H9 (cell line): ENCODE results near the gene WEE1. TPM values are rescaled to one million over a fixed set of nuclear protein-coding genes. Genes with fewer than 3 reads are reported as not detected.
A peak's percentile ranks its signal among the peaks of the same experiment; 100 is the strongest.

Source experiments
- DNase-seq: peaks from one replicate; pipeline ENCODE4 v3.0.0-alpha.2; 2017
- H2AFZ ChIP-seq: one replicate; pipeline ENCODE4 v1.6.1; 2013; ENCODE audit warnings: mild to moderate bottlenecking, low read length, control low read depth, moderate library complexity
- H2AK5ac ChIP-seq: 2 replicates; pipeline ENCODE4 v1.6.1; 2013; ENCODE audit warnings: low read length, control low read depth, mixed read lengths; ENCODE audit not compliant: insufficient read length
- H2BK120ac ChIP-seq: one replicate; pipeline ENCODE4 v1.6.1; 2013; ENCODE audit warnings: low read depth, mild to moderate bottlenecking, low read length, control low read depth, inconsistent platforms; ENCODE audit not compliant: poor library complexity, severe bottlenecking
- H2BK12ac ChIP-seq: 2 replicates; pipeline ENCODE4 v1.6.1; 2013; ENCODE audit warnings: low read length, control low read depth, mixed read lengths, low read depth; ENCODE audit not compliant: insufficient read length
- H2BK15ac ChIP-seq: 2 replicates; pipeline ENCODE4 v1.6.1; 2013; ENCODE audit warnings: low read depth, low read length, control low read depth
- H2BK20ac ChIP-seq: one replicate; pipeline ENCODE4 v1.6.1; 2013; ENCODE audit warnings: low read depth, mild to moderate bottlenecking, low read length, control low read depth, inconsistent platforms; ENCODE audit not compliant: poor library complexity, severe bottlenecking
- H2BK5ac ChIP-seq: 2 replicates; pipeline ENCODE4 v1.6.1; 2013; ENCODE audit warnings: low read length, control low read depth, mixed read lengths; ENCODE audit not compliant: insufficient read length
- H3K14ac ChIP-seq: 2 replicates; pipeline ENCODE4 v1.6.1; 2013; ENCODE audit warnings: low read length, control low read depth; ENCODE audit not compliant: insufficient read depth
- H3K18ac ChIP-seq: 2 replicates; pipeline ENCODE4 v1.6.1; 2013; ENCODE audit warnings: low read depth, mild to moderate bottlenecking, mixed read lengths, low read length, control low read depth; ENCODE audit not compliant: insufficient read length
- H3K23ac ChIP-seq: 2 replicates; pipeline ENCODE4 v1.6.1; 2013; ENCODE audit warnings: low read length, control low read depth, mixed read lengths, low read depth; ENCODE audit not compliant: insufficient read length
- H3K23me2 ChIP-seq: 2 replicates; pipeline ENCODE4 v1.6.1; 2013; ENCODE audit warnings: low read depth, mild to moderate bottlenecking, mixed read lengths, low read length, control low read depth; ENCODE audit not compliant: insufficient read length, poor library complexity, severe bottlenecking
- H3K27ac ChIP-seq: 2 replicates; pipeline ENCODE4 v1.5.1; 2013; ENCODE audit warnings: low read length, control low read depth, mixed read lengths, low read depth; ENCODE audit not compliant: insufficient read length
- H3K27me3 ChIP-seq: 2 replicates; pipeline ENCODE4 v1.6.1; 2013; ENCODE audit warnings: low read length, control low read depth, inconsistent platforms; ENCODE audit not compliant: insufficient read depth
- H3K4ac ChIP-seq: 2 replicates; pipeline ENCODE4 v1.6.1; 2013; ENCODE audit warnings: low read depth, mild to moderate bottlenecking, control low read depth, inconsistent platforms, low read length, moderate library complexity
- H3K4me1 ChIP-seq: 2 replicates; pipeline ENCODE4 v1.6.1; 2013; ENCODE audit warnings: low read length, control low read depth, inconsistent platforms; ENCODE audit not compliant: insufficient read depth
- H3K4me2 ChIP-seq: 2 replicates; pipeline ENCODE4 v1.6.1; 2013; ENCODE audit warnings: low read length, control low read depth, mixed read lengths; ENCODE audit not compliant: insufficient read length, insufficient read depth
- H3K56ac ChIP-seq: 2 replicates; pipeline ENCODE4 v1.6.1; 2013; ENCODE audit warnings: low read depth, mild to moderate bottlenecking, mixed read lengths, low read length, control low read depth; ENCODE audit not compliant: insufficient read length
- H3K79me1 ChIP-seq: 2 replicates; pipeline ENCODE4 v1.6.1; 2013; ENCODE audit warnings: low read depth, mild to moderate bottlenecking, moderate library complexity, low read length, control low read depth, inconsistent platforms; ENCODE audit not compliant: insufficient read depth, poor library complexity, severe bottlenecking
- H3K79me2 ChIP-seq: 2 replicates; pipeline ENCODE4 v1.6.1; 2013; ENCODE audit warnings: low read length, control low read depth, inconsistent platforms; ENCODE audit not compliant: insufficient read depth
- H3K9ac ChIP-seq: 2 replicates; pipeline ENCODE4 v1.6.1; 2013; ENCODE audit warnings: low read length, control low read depth, mixed read lengths; ENCODE audit not compliant: insufficient read length; ENCODE audit errors: extremely low read depth
- H3K9me3 ChIP-seq: one replicate; pipeline ENCODE4 v1.6.1; 2013; ENCODE audit warnings: low read depth, low read length, inconsistent platforms; ENCODE audit not compliant: control insufficient read depth
- H3T11ph ChIP-seq: one replicate; pipeline ENCODE4 v1.6.1; 2013; ENCODE audit warnings: mild to moderate bottlenecking, low read length, control low read depth, inconsistent platforms
- H4K20me1 ChIP-seq: one replicate; pipeline ENCODE4 v1.6.1; 2013; ENCODE audit not compliant: control insufficient read depth, insufficient read length, insufficient read depth
- H4K5ac ChIP-seq: 2 replicates; pipeline ENCODE4 v1.6.1; 2013; ENCODE audit warnings: low read depth, mild to moderate bottlenecking, mixed read lengths, low read length, control low read depth; ENCODE audit not compliant: insufficient read length
- H4K8ac ChIP-seq: replicated peaks from 2 replicates; pipeline ENCODE4 v1.6.1; 2013; ENCODE audit warnings: low read length, control low read depth, mixed read lengths, low read depth; ENCODE audit not compliant: insufficient read length
- H4K91ac ChIP-seq: 2 replicates; pipeline ENCODE4 v1.6.1; 2013; ENCODE audit warnings: low read depth, mild to moderate bottlenecking, moderate library complexity, mixed read lengths, low read length, control low read depth; ENCODE audit not compliant: insufficient read length
- H3K27ac Mint-ChIP-seq, 3 experiments: 2 replicates in 2 of 3; 3 replicates in 1 of 3; pipeline ENCODE4 v1.8.0; 2020 to 2021; ENCODE audit warnings: mixed read lengths in 3 of 3, mild to moderate bottlenecking in 1 of 3, moderate library complexity in 1 of 3
- H3K27me3 Mint-ChIP-seq: 2 replicates; pipeline ENCODE4 v1.8.0; 2021; ENCODE audit warnings: low read depth, mild to moderate bottlenecking, moderate library complexity, mixed read lengths
- H3K36me3 Mint-ChIP-seq, 3 experiments: 2 replicates in 2 of 3; 3 replicates in 1 of 3; pipeline ENCODE4 v1.8.0; 2020 to 2021; ENCODE audit warnings: low read depth in 3 of 3, mixed read lengths in 3 of 3; ENCODE audit not compliant: insufficient read depth in 1 of 3
- H3K4me1 Mint-ChIP-seq, 2 experiments: 2 replicates each; pipeline ENCODE4 v1.8.0; 2020; ENCODE audit warnings: mixed read lengths in 2 of 2
- H3K4me3 Mint-ChIP-seq, 2 experiments: 2 replicates in 1 of 2; 3 replicates in 1 of 2; pipeline ENCODE4 v1.8.0; 2020 to 2021; ENCODE audit warnings: mild to moderate bottlenecking in 2 of 2, mixed read lengths in 2 of 2, moderate library complexity in 1 of 2
- H3K9me3 Mint-ChIP-seq, 2 experiments: 2 replicates in 1 of 2; 3 replicates in 1 of 2; pipeline ENCODE4 v1.8.0; 2020; ENCODE audit warnings: mild to moderate bottlenecking in 2 of 2, mixed read lengths in 2 of 2, moderate library complexity in 1 of 2
- CTCF ChIP-seq: fragments of 200-600 bp; sonication (generic); conservative IDR thresholded peaks from 3 replicates; pipeline ENCODE4 v1.8.0; 2021; ENCODE audit warnings: antibody characterized with exemption, mild to moderate bottlenecking
- WGBS: extraction: QIAGEN DNeasy Blood & Tissue Kit; methylation state at CpG from one replicate; pipeline ENCODE4 v1.1.7; 2013; ENCODE audit warnings: missing lambda C conversion rate, low lambda C conversion rate, mixed read lengths; ENCODE audit not compliant: insufficient read length; ENCODE audit errors: extremely low coverage; 5-methylcytosine and 5-hydroxymethylcytosine counted together
- total RNA-seq: library from RNA; stranded (reverse); gene quantifications from 2 replicates; pipeline ENCODE4 v1.2.1, GENCODE V29; 2021

WEE1 gene
- total RNA-seq, 1 experiment from 2014 or later = 142 TPM

- no peak overlapping the region for H2BK20ac ChIP-seq
- Mint-ChIP-seq H3K36me3 (peaks cover 0 to 4% (median 1%) of the 10 kb centered on the region in 3 experiments; a peak in 3 of 7 replicates), H3K27ac (peak overlapping the region; percentile 76 to 94 (median 94)), H3K4me3 (peak overlapping the region; percentile 72 to 77), H3K4me1 (peaks cover 24 to 30% of the 10 kb centered on the region in 2 experiments), H3K27me3 (no peaks in the 10 kb centered on the region), H3K9me3 (peaks cover 0 to 3% of the 10 kb centered on the region in 2 experiments; a peak in 1 of 5 replicates)
- H3K18ac ChIP-seq = peak overlapping the region; percentile 75
- no peaks in the 10 kb centered on the region for H3K27me3 ChIP-seq
- H3K9ac ChIP-seq = peak overlapping the region; percentile 63
- H3K14ac ChIP-seq = peak overlapping the region; percentile 94
- H3K79me1 ChIP-seq = no peaks in the 10 kb centered on the region
- H3T11ph ChIP-seq = no peak overlapping the region
- H3K4me2 ChIP-seq = peak overlapping the region; percentile 69
- H2BK15ac ChIP-seq = no peak overlapping the region
- peak; percentile 96 for TF ChIP-seq CTCF
- H3K23ac ChIP-seq = no peak overlapping the region
- no peak overlapping the region for H3K56ac ChIP-seq
- H3K27ac ChIP-seq = peak overlapping the region; percentile 9
- H3K79me2 ChIP-seq = no peaks in the 10 kb centered on the region
- no peak overlapping the region for H2BK120ac ChIP-seq
- peak overlapping the region; percentile 57 for H2AFZ ChIP-seq
- 0 out of 2 replicates have a peak overlapping the region, but pooled peaks have one; percentile 5 for H3K4ac ChIP-seq
- no CpG with 5 or more reads among the region's 35 CpGs for WGBS
- no peaks in the 10 kb centered on the region for H3K9me3 ChIP-seq
- H2BK5ac ChIP-seq = no peak overlapping the region
- peak; percentile 93 for DNase-seq
- H2AK5ac ChIP-seq = no peak overlapping the region
- H4K8ac ChIP-seq = peak overlapping the region; percentile 25
- H3K4me1 ChIP-seq = no peaks in the 10 kb centered on the region; the same call in 1 of the 2 replicates
- peaks cover 11% of the 10 kb centered on the region for H3K23me2 ChIP-seq
- H4K5ac ChIP-seq = peak overlapping the region; percentile 10
- no peaks in the 10 kb centered on the region for H4K20me1 ChIP-seq
- no peak overlapping the region for H4K91ac ChIP-seq
- no peak overlapping the region for H2BK12ac ChIP-seq
These were observed 39.8 kb downstream of the WEE1 start for GRCh38 chr11:9613118-9613829.
